Measurements from ENCODE around the gene EFNA1. TPM values are rescaled to one million over a fixed set of nuclear protein-coding genes. Genes with fewer than 3 reads are reported as not detected.

The EFNA1 gene
- total and polyA plus RNA-seq, 2 donors, result 31.1 to 44.6 TPM

GRCh38 chr1:155124503-155125463, 2.9 kb upstream of the EFNA1 start:
- Histone ChIP-seq H3K4me1 (ENCODE audit: insufficient read depth) (no peaks in the 10 kb centered on the region), H3K27ac (ENCODE audit: low read depth) (no peak overlapping the region), H3K36me3 (ENCODE audit: insufficient read depth) (no peaks in the 10 kb centered on the region), H3K4me3 (ENCODE audit: low read depth, low read length) (no peak overlapping the region)
- no peak for DNase-seq (ENCODE audit: extremely low spot score)
- 77% methylated on average over 16 of the region's 16 CpGs for WGBS

- 59% methylated on average over 11 of the region's 11 CpGs for WGBS
- no peak for DNase-seq (ENCODE audit: extremely low spot score)
- H3K4me3 ChIP-seq (ENCODE audit: low read depth, low read length), result no peak overlapping the region
- no peaks in the 10 kb centered on the region for H3K4me1 ChIP-seq (ENCODE audit: insufficient read depth)
- H3K36me3 ChIP-seq (ENCODE audit: insufficient read depth), result no peaks in the 10 kb centered on the region
- no peak overlapping the region for H3K27ac ChIP-seq (ENCODE audit: low read depth)
Observed at GRCh38 chr1:155125511-155125945, 2.1 kb upstream of the EFNA1 start.

GRCh38 chr1:155125946-155126555, 1.6 kb upstream of the EFNA1 start:
- DNase-seq (ENCODE audit: extremely low spot score), result no peak

GRCh38 chr1:155126556-155127104, 1.0 kb upstream of the EFNA1 start:
- WGBS, result 3% methylated on average over 32 of the region's 32 CpGs
- peak overlapping the region; percentile 20 for H3K4me3 ChIP-seq (ENCODE audit: low read depth, low read length)
- H3K4me1 ChIP-seq (ENCODE audit: insufficient read depth), result no peaks in the 10 kb centered on the region
- no peaks in the 10 kb centered on the region for H3K36me3 ChIP-seq (ENCODE audit: insufficient read depth)
- DNase-seq (ENCODE audit: extremely low spot score), result no peak
- H3K27ac ChIP-seq (ENCODE audit: low read depth), result peak overlapping the region; percentile 44

More at GRCh38 chr1:155125946-155126555, 1.6 kb upstream of the EFNA1 start:
- Histone ChIP-seq H3K4me1 (ENCODE audit: insufficient read depth) (no peaks in the 10 kb centered on the region), H3K36me3 (ENCODE audit: insufficient read depth) (no peaks in the 10 kb centered on the region), H3K27ac (ENCODE audit: low read depth) (peak overlapping the region; percentile 44), H3K4me3 (ENCODE audit: low read depth, low read length) (peak overlapping the region; percentile 20)
- 16% methylated on average over 53 of the region's 53 CpGs for WGBS

- H3K4me1 ChIP-seq (ENCODE audit: insufficient read depth), result no peaks in the 10 kb centered on the region
- DNase-seq (ENCODE audit: extremely low spot score), result no peak
- peak overlapping the region; percentile 78 for H3K27ac ChIP-seq (ENCODE audit: low read depth)
- H3K4me3 ChIP-seq (ENCODE audit: low read depth, low read length), result peak overlapping the region; percentile 48
- WGBS, result 4% methylated on average over 17 of the region's 17 CpGs
- no peaks in the 10 kb centered on the region for H3K36me3 ChIP-seq (ENCODE audit: insufficient read depth)
Observed at GRCh38 chr1:155127967-155128754, 485 bp downstream of the EFNA1 start.

GRCh38 chr1:155128755-155129473, 1.2 kb downstream of the EFNA1 start:
- 33% methylated on average over 14 of the region's 14 CpGs for WGBS
- no peak for DNase-seq (ENCODE audit: extremely low spot score)
- H3K27ac ChIP-seq (ENCODE audit: low read depth), result peak overlapping the region; percentile 78
- H3K4me1 ChIP-seq (ENCODE audit: insufficient read depth), result no peaks in the 10 kb centered on the region
- H3K4me3 ChIP-seq (ENCODE audit: low read depth, low read length), result peak overlapping the region; percentile 48
- no peaks in the 10 kb centered on the region for H3K36me3 ChIP-seq (ENCODE audit: insufficient read depth)

- Histone ChIP-seq H3K4me1 (ENCODE audit: insufficient read depth) (no peaks in the 10 kb centered on the region), H3K36me3 (ENCODE audit: insufficient read depth) (no peaks in the 10 kb centered on the region), H3K27ac (ENCODE audit: low read depth) (peak overlapping the region; percentile 78), H3K4me3 (ENCODE audit: low read depth, low read length) (peak overlapping the region; percentile 48)
- 27% methylated on average over 6 of the region's 6 CpGs for WGBS
- DNase-seq (ENCODE audit: extremely low spot score), result no peak
Observed at GRCh38 chr1:155130272-155131006, 2.8 kb downstream of the EFNA1 start.

GRCh38 chr1:155131285-155131684, 3.6 kb downstream of the EFNA1 start:
- no peak for DNase-seq (ENCODE audit: extremely low spot score)
- Histone ChIP-seq H3K4me3 (ENCODE audit: low read depth, low read length) (no peak overlapping the region), H3K27ac (ENCODE audit: low read depth) (no peak overlapping the region), H3K4me1 (ENCODE audit: insufficient read depth) (no peaks in the 10 kb centered on the region), H3K36me3 (ENCODE audit: insufficient read depth) (no peaks in the 10 kb centered on the region)
- WGBS, result 87% methylated on average over 8 of the region's 8 CpGs

- 59% methylated on average over 2 of the region's 2 CpGs for WGBS
- no peak overlapping the region for H3K27ac ChIP-seq (ENCODE audit: low read depth)
- no peaks in the 10 kb centered on the region for H3K36me3 ChIP-seq (ENCODE audit: insufficient read depth)
- no peak overlapping the region for H3K4me3 ChIP-seq (ENCODE audit: low read depth, low read length)
- no peak for DNase-seq (ENCODE audit: extremely low spot score)
- H3K4me1 ChIP-seq (ENCODE audit: insufficient read depth), result no peaks in the 10 kb centered on the region
Observed at GRCh38 chr1:155131856-155132255, 4.2 kb downstream of the EFNA1 start.

GRCh38 chr1:155133799-155134281, 6.2 kb downstream of the EFNA1 start:
- Histone ChIP-seq H3K4me3 (ENCODE audit: low read depth, low read length) (no peak overlapping the region), H3K36me3 (ENCODE audit: insufficient read depth) (no peaks in the 10 kb centered on the region), H3K27ac (ENCODE audit: low read depth) (peak overlapping the region; percentile 19), H3K4me1 (ENCODE audit: insufficient read depth) (no peaks in the 10 kb centered on the region)
- 77% methylated on average over 7 of the region's 7 CpGs for WGBS
- DNase-seq (ENCODE audit: extremely low spot score), result no peak

GRCh38 chr1:155134322-155134721, 6.6 kb downstream of the EFNA1 start:
- Histone ChIP-seq H3K4me3 (ENCODE audit: low read depth, low read length) (no peak overlapping the region), H3K36me3 (ENCODE audit: insufficient read depth) (no peaks in the 10 kb centered on the region), H3K27ac (ENCODE audit: low read depth) (peak overlapping the region; percentile 24), H3K4me1 (ENCODE audit: insufficient read depth) (no peaks in the 10 kb centered on the region)
- 68% methylated on average over 1 of the region's 1 CpG for WGBS
- DNase-seq (ENCODE audit: extremely low spot score), result no peak

- Histone ChIP-seq H3K27ac (ENCODE audit: low read depth) (peak overlapping the region; percentile 98), H3K4me3 (ENCODE audit: low read depth, low read length) (peak overlapping the region; percentile 56), H3K4me1 (ENCODE audit: insufficient read depth) (no peaks in the 10 kb centered on the region), H3K36me3 (ENCODE audit: insufficient read depth) (no peaks in the 10 kb centered on the region)
- 5% methylated on average over 18 of the region's 18 CpGs for WGBS
- peak; percentile 85 for DNase-seq (ENCODE audit: extremely low spot score)
Observed at GRCh38 chr1:155134880-155135414, 7.3 kb downstream of the EFNA1 start.

All from urinary bladder (tissue), 4 donors.